Endothelial cell of umbilical vein (primary cell): Measurements from ENCODE around the gene TBCD. TPM values are rescaled to one million over a fixed set of nuclear protein-coding genes. Genes with fewer than 3 reads are reported as not detected.

Source experiments
- BruUV-seq: library from RNA; stranded (reverse); fragments of 400-500 nt; replicated peaks from 2 replicates; lab custom pipeline; 2021; lab: Mats Ljungman, UMichigan
- CTCF ChIA-PET: fragments of 300-600, 350-600 bp; sonication (Branson Sonifier 250); formaldehyde crosslinking; loops from one replicate; lab custom pipeline; 2021; ENCODE audit warnings: antibody characterized with exemption, inconsistent platforms; lab: Charles Lee
- POLR2A ChIA-PET: fragments of 300-600, 350-600 bp; sonication (Branson Sonifier 250); formaldehyde crosslinking; loops from one replicate; lab custom pipeline; 2021; ENCODE audit warnings: antibody characterized with exemption, inconsistent platforms; lab: Charles Lee
- DNase-seq: peaks from one replicate; pipeline ENCODE4 v3.0.0-alpha.2; 2011; ENCODE audit warnings: low read depth, low spot score
- FAIRE-seq: peaks from 2 replicates; lab custom pipeline; 2011; peaks lifted over from hg19 to GRCh38; lab: Jason Lieb, UNC
- H2AFZ ChIP-seq: 2 replicates; pipeline ENCODE4 v1.6.0; 2012; ENCODE audit warnings: low read depth, low read length, control low read depth, inconsistent platforms
- H3K27ac ChIP-seq: 2 replicates; pipeline ENCODE4 v1.5.1; 2011; ENCODE audit warnings: low read depth, mild to moderate bottlenecking, control low read depth, low read length, moderate library complexity; ENCODE audit not compliant: insufficient read depth
- H3K27me3 ChIP-seq, 2 experiments: 2 replicates each; pipeline versions ENCODE4 v1.6.0 to v1.6.1; 2011; ENCODE audit warnings: low read length in 2 of 2, mixed read lengths in 1 of 2; ENCODE audit not compliant: control insufficient read depth in 2 of 2, insufficient read depth in 2 of 2
- H3K36me3 ChIP-seq, 2 experiments: 2 replicates in 1 of 2; 3 replicates in 1 of 2; pipeline ENCODE4 v1.5.1; 2011; ENCODE audit warnings: low read length in 2 of 2, mild to moderate bottlenecking in 1 of 2, moderate library complexity in 1 of 2; ENCODE audit not compliant: control insufficient read depth in 2 of 2, insufficient read depth in 2 of 2; ENCODE audit errors: extremely low read depth in 1 of 2
- H3K4me1 ChIP-seq: 3 replicates; pipeline ENCODE4 v1.5.1; 2011; ENCODE audit warnings: mild to moderate bottlenecking, low read length; ENCODE audit not compliant: control insufficient read depth, insufficient read depth; ENCODE audit errors: extremely low read depth
- H3K4me2 ChIP-seq: 2 replicates; pipeline ENCODE4 v1.6.1; 2011; ENCODE audit warnings: low read length, control low read depth, mixed read lengths; ENCODE audit not compliant: insufficient read depth
- H3K4me3 ChIP-seq, 3 experiments: fragments of 200-600 bp in 1 of 3; sonication (generic), shearing (Covaris generic) in 1 of 3; replicated peaks in 1 of 3; 2 replicates each; pipeline ENCODE4 v1.5.1; 2011 to 2016; ENCODE audit warnings: control low read depth in 3 of 3, low read length in 3 of 3, mild to moderate bottlenecking in 2 of 3, inconsistent platforms in 1 of 3, low read depth in 1 of 3, moderate library complexity in 1 of 3; ENCODE audit not compliant: insufficient read depth in 1 of 3
- H3K79me2 ChIP-seq: 2 replicates; pipeline ENCODE4 v1.6.0; 2012; ENCODE audit warnings: low read length, inconsistent platforms; ENCODE audit not compliant: control insufficient read depth, insufficient read depth
- H3K9ac ChIP-seq: replicated peaks from 2 replicates; pipeline ENCODE3; 2011; ENCODE audit warnings: low read length, control low read depth; ENCODE audit not compliant: insufficient read depth; ENCODE audit errors: extremely low read depth
- H3K9me1 ChIP-seq: replicated peaks from 3 replicates; pipeline ENCODE4 v1.6.0; 2011; ENCODE audit warnings: mild to moderate bottlenecking, low read length; ENCODE audit not compliant: control insufficient read depth, insufficient read depth; ENCODE audit errors: extremely low read depth
- H3K9me3 ChIP-seq: replicated peaks from 2 replicates; pipeline ENCODE4 v1.5.1; 2012; ENCODE audit warnings: low read length, inconsistent platforms; ENCODE audit not compliant: control insufficient read depth, insufficient read depth
- H4K20me1 ChIP-seq: replicated peaks from 2 replicates; pipeline ENCODE3; 2011; ENCODE audit warnings: mild to moderate bottlenecking, low read length; ENCODE audit not compliant: control insufficient read depth, insufficient read depth; ENCODE audit errors: extremely low read depth
- EZH2 ChIP-seq: IDR thresholded peaks from 2 replicates; pipeline ENCODE4 v1.6.1; 2012; ENCODE audit warnings: borderline replicate concordance, low read depth, mild to moderate bottlenecking, moderate library complexity, low read length, inconsistent platforms; ENCODE audit not compliant: severe bottlenecking
- FOS ChIP-seq: IDR thresholded peaks from 2 replicates; pipeline ENCODE4 v1.6.1; 2011; ENCODE audit warnings: mild to moderate bottlenecking, low read length, moderate library complexity, borderline replicate concordance; ENCODE audit not compliant: insufficient read depth
- GATA2 ChIP-seq: IDR thresholded peaks from 2 replicates; pipeline ENCODE4 v1.7.0; 2011; ENCODE audit warnings: low read depth, mild to moderate bottlenecking, moderate library complexity, mixed read lengths, low read length; ENCODE audit not compliant: insufficient read length, insufficient read depth
- JUN ChIP-seq: IDR thresholded peaks from 2 replicates; pipeline ENCODE4 v1.6.1; 2011; ENCODE audit warnings: borderline replicate concordance, low read depth; ENCODE audit not compliant: insufficient read length, insufficient read depth
- MYC ChIP-seq: IDR thresholded peaks from one replicate; pipeline ENCODE4 v1.6.1; 2011; ENCODE audit warnings: mild to moderate bottlenecking, low read depth, low read length
- POLR2A ChIP-seq: IDR thresholded peaks from 2 replicates; pipeline ENCODE4 v1.6.1; 2012; ENCODE audit warnings: low read depth, mild to moderate bottlenecking, control low read depth, low read length
- POLR2AphosphoS5 ChIP-seq: IDR thresholded peaks from 2 replicates; pipeline ENCODE4 v1.6.1; 2012; ENCODE audit warnings: low read depth, mild to moderate bottlenecking, control low read depth, low read length, moderate library complexity; ENCODE audit not compliant: insufficient read depth
- dilution Hi-C: fragments of 300-500 bp; cut with MboI; formaldehyde crosslinking; loops from one replicate; pipeline ENCODE4 v1.15.0; 2019; ENCODE audit warnings: low sequenced_read_pairs; ENCODE audit not compliant: extremely low pct_ligation_motif_present
- intact Hi-C: fragments of 100-400 bp; cut with micrococcal nuclease; formaldehyde crosslinking; loops from one replicate; pipeline ENCODE4 v1.10.0; 2022
- polyA plus RNA-seq, 4 experiments: library from polyadenylated mRNA; depleted of rRNA in 3 of 4; stranded (reverse) in 3 of 4; unstranded in 1 of 4; fragments of >200 nt; gene quantifications; 2 replicates each; pipeline versions ENCODE4 v1.2.1 to v1.2.3, GENCODE V29; 2011 to 2012; ENCODE audit warnings: missing spikeins in 1 of 4
- total RNA-seq: library from RNA; stranded (reverse); gene quantifications from 2 replicates; pipeline ENCODE4 v1.2.3, GENCODE V29; 2021
- TF ChIP-seq, protein P1 (sequence below), 2 donors: IDR thresholded peaks; 1 replicate in 1 of 2; 2 replicates in 1 of 2; pipeline ENCODE4 v1.5.1; 2011; ENCODE audit warnings: low read length in 2 of 2, mild to moderate bottlenecking in 2 of 2, moderate library complexity in 2 of 2, control low read depth in 1 of 2, inconsistent platforms in 1 of 2, low read depth in 1 of 2; ENCODE audit not compliant: insufficient read depth in 1 of 2; ENCODE audit errors: extremely low read depth in 1 of 2
- TF ChIP-seq, protein P2 (sequence below): IDR thresholded peaks from 2 replicates; pipeline ENCODE4 v1.6.1; 2011; ENCODE audit not compliant: insufficient read depth, insufficient read length

TBCD gene
- total and polyA plus RNA-seq, 2 donors (not counting 3 experiments of a cell fraction or from before 2014, with no cell fraction given), result 121 to 145 TPM

DNA sequence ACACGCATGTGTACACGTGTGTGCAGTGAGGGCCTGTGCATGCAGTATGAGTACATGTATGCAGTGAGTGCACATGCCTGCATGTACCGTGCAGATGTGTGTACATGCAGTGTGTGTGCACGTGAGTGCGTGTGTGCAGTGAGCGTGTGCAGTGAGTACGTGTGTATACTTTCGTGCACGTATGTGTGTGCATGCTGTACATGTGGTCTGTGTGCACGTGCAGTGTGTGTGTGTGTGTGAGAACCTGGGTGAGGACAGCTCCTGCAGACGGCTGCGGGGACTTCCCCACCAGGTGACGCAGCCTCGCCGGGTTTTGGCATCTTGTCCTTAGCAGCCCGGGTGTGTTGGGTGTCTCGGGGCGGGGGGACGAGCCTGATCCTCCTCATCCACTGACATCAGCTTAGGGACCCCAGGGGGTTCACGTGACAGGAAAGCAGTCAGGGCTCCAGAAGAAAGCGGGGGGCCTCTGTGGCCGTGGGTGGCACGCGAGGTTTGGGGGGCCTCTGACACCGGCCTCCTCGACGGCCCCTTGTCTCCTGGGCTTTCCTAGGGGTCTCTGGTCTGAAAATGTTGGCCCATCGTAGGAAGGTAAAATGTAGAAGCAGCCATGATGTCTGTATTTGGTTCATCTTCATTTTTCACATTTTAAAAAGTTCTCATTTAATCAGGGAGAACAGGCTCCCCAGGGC is 207.5 kb downstream of the TBCD start:
- Histone ChIP-seq H3K4me2 (no peak overlapping the region), H3K4me3 (no peak overlapping the region), H3K27ac (no peak overlapping the region), H3K27me3 (no peaks in the 10 kb centered on the region), H3K9ac (no peak overlapping the region), H3K9me1 (no peaks in the 10 kb centered on the region), H3K36me3 (no peaks in the 10 kb centered on the region), H2AFZ (no peak overlapping the region), H3K9me3 (no peaks in the 10 kb centered on the region), H4K20me1 (no peaks in the 10 kb centered on the region), H3K4me1 (peaks cover 9% of the 10 kb centered on the region), H3K79me2 (no peaks in the 10 kb centered on the region)
- POLR2A ChIA-PET, result no interaction called here
- CTCF ChIA-PET, result no interaction called here
- no TSS peak for BruUV-seq
- dilution Hi-C loops, result no loop called here
- no peak for FAIRE-seq
- TF ChIP-seq FOS (no peak), EZH2 (no peak), POLR2A (no peak), POLR2AphosphoS5 (no peak), MYC (no peak), JUN (no peak), GATA2 (no peak)
- TF ChIP-seq, protein P1, sequence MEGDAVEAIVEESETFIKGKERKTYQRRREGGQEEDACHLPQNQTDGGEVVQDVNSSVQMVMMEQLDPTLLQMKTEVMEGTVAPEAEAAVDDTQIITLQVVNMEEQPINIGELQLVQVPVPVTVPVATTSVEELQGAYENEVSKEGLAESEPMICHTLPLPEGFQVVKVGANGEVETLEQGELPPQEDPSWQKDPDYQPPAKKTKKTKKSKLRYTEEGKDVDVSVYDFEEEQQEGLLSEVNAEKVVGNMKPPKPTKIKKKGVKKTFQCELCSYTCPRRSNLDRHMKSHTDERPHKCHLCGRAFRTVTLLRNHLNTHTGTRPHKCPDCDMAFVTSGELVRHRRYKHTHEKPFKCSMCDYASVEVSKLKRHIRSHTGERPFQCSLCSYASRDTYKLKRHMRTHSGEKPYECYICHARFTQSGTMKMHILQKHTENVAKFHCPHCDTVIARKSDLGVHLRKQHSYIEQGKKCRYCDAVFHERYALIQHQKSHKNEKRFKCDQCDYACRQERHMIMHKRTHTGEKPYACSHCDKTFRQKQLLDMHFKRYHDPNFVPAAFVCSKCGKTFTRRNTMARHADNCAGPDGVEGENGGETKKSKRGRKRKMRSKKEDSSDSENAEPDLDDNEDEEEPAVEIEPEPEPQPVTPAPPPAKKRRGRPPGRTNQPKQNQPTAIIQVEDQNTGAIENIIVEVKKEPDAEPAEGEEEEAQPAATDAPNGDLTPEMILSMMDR (IDR thresholded peaks at IDR 0.05; ENCODE audit: extremely low read depth in 1 of 2, insufficient read depth in 1 of 2, low read depth in 1 of 2, low read length in 2 of 2), result no peak
- TF ChIP-seq, protein P2, sequence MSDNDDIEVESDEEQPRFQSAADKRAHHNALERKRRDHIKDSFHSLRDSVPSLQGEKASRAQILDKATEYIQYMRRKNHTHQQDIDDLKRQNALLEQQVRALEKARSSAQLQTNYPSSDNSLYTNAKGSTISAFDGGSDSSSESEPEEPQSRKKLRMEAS, result no peak
- no peak for DNase-seq
- intact Hi-C loops, result no loop called here
